Mesenchymal stem cell (in vitro differentiated cells and primary cell): Measurements from ENCODE around the gene PHIP.

Experiments used
- DNase-seq: peaks from one replicate; pipeline ENCODE4 v3.0.0-alpha.2; 2013
- H2AFZ ChIP-seq: one replicate; pipeline ENCODE4 v1.6.1; 2013; ENCODE audit warnings: low read depth, mild to moderate bottlenecking, control low read depth, inconsistent platforms, low read length, moderate library complexity
- H2AK5ac ChIP-seq: 2 replicates; pipeline ENCODE4 v1.6.1; 2013; ENCODE audit warnings: low read length, moderate library complexity, mild to moderate bottlenecking, inconsistent platforms; ENCODE audit not compliant: severe bottlenecking
- H2BK120ac ChIP-seq: one replicate; pipeline ENCODE4 v1.6.1; 2013; ENCODE audit warnings: low read depth, mild to moderate bottlenecking, inconsistent platforms, low read length, moderate library complexity
- H2BK12ac ChIP-seq, 2 experiments: one replicate each; pipeline ENCODE4 v1.6.1; 2013; ENCODE audit warnings: inconsistent platforms in 2 of 2, low read length in 2 of 2, mild to moderate bottlenecking in 2 of 2, moderate library complexity in 2 of 2, control low read depth in 1 of 2
- H2BK15ac ChIP-seq: one replicate; pipeline ENCODE4 v1.6.1; 2013; ENCODE audit warnings: mild to moderate bottlenecking, low read depth, inconsistent platforms; ENCODE audit not compliant: poor library complexity, severe bottlenecking
- H2BK5ac ChIP-seq: 2 replicates; pipeline ENCODE4 v1.6.1; 2013; ENCODE audit warnings: low read depth, mild to moderate bottlenecking, low read length, control low read depth, inconsistent platforms; ENCODE audit not compliant: poor library complexity, severe bottlenecking
- H3K14ac ChIP-seq, 2 experiments: one replicate each; pipeline ENCODE4 v1.6.1; 2013; ENCODE audit warnings: inconsistent platforms in 2 of 2, low read length in 2 of 2, control low read depth in 1 of 2, mild to moderate bottlenecking in 1 of 2, moderate library complexity in 1 of 2
- H3K18ac ChIP-seq, 2 experiments: one replicate each; pipeline ENCODE4 v1.6.1; 2013; ENCODE audit warnings: inconsistent platforms in 2 of 2, low read length in 2 of 2, control low read depth in 1 of 2, low read depth in 1 of 2, mild to moderate bottlenecking in 1 of 2
- H3K23ac ChIP-seq, 2 experiments: one replicate each; pipeline ENCODE4 v1.6.1; 2013; ENCODE audit warnings: inconsistent platforms in 2 of 2, low read length in 2 of 2, mild to moderate bottlenecking in 2 of 2, moderate library complexity in 2 of 2, control low read depth in 1 of 2
- H3K27ac ChIP-seq: 2 replicates; pipeline ENCODE4 v1.5.1; 2013; ENCODE audit warnings: mild to moderate bottlenecking, moderate library complexity, low read length, control low read depth, inconsistent platforms; ENCODE audit not compliant: poor library complexity, severe bottlenecking
- H3K27me3 ChIP-seq, 2 experiments: 2 replicates each; pipeline versions ENCODE4 v1.6.1 to v1.7.0; 2013; ENCODE audit warnings: low read length in 2 of 2, mild to moderate bottlenecking in 2 of 2, moderate library complexity in 2 of 2, control low read depth in 1 of 2, inconsistent platforms in 1 of 2; ENCODE audit not compliant: control insufficient read depth in 1 of 2, insufficient read depth in 1 of 2
- H3K36me3 ChIP-seq, 2 experiments: 2 replicates each; pipeline versions ENCODE4 v1.6.1 to v1.7.0; 2013; ENCODE audit warnings: low read length in 2 of 2, control low read depth in 1 of 2, inconsistent platforms in 1 of 2, low read depth in 1 of 2, mild to moderate bottlenecking in 1 of 2; ENCODE audit not compliant: insufficient read depth in 2 of 2, control insufficient read depth in 1 of 2
- H3K4ac ChIP-seq, 2 experiments: one replicate each; pipeline ENCODE4 v1.6.1; 2013; ENCODE audit warnings: inconsistent platforms in 2 of 2, low read length in 2 of 2, mild to moderate bottlenecking in 2 of 2, moderate library complexity in 2 of 2, control low read depth in 1 of 2, low read depth in 1 of 2
- H3K4me1 ChIP-seq: 2 replicates; pipeline ENCODE4 v1.6.1; 2013; ENCODE audit warnings: low read depth, low read length, control low read depth; ENCODE audit not compliant: control insufficient read depth, insufficient read depth
- H3K4me2 ChIP-seq: 2 replicates; pipeline ENCODE4 v1.6.1; 2013; ENCODE audit warnings: low read length, mild to moderate bottlenecking, inconsistent platforms; ENCODE audit not compliant: poor library complexity, severe bottlenecking
- H3K4me3 ChIP-seq, 2 experiments: 2 replicates each; pipeline versions ENCODE4 v1.5.1 to v1.7.0; 2013; ENCODE audit warnings: low read length in 2 of 2, mild to moderate bottlenecking in 2 of 2, control low read depth in 1 of 2, low read depth in 1 of 2; ENCODE audit not compliant: insufficient read depth in 1 of 2
- H3K79me1 ChIP-seq: replicated peaks from 2 replicates; pipeline ENCODE4 v1.6.1; 2013; ENCODE audit warnings: mild to moderate bottlenecking, control low read depth, low read length, inconsistent platforms; ENCODE audit not compliant: poor library complexity, severe bottlenecking
- H3K9ac ChIP-seq: 2 replicates; pipeline ENCODE4 v1.7.0; 2013; ENCODE audit warnings: mild to moderate bottlenecking, low read length, moderate library complexity
- H3K9me3 ChIP-seq: 2 replicates; pipeline ENCODE4 v1.7.0; 2013; ENCODE audit warnings: mild to moderate bottlenecking, low read length; ENCODE audit not compliant: control insufficient read depth
- H4K8ac ChIP-seq: one replicate; pipeline ENCODE4 v1.6.1; 2013; ENCODE audit warnings: inconsistent platforms, mild to moderate bottlenecking, low read length, moderate library complexity
- H4K91ac ChIP-seq: one replicate; pipeline ENCODE4 v1.6.1; 2013; ENCODE audit warnings: mild to moderate bottlenecking, low read length, inconsistent platforms
- WGBS: methylation state at CpG from one replicate; pipeline ENCODE4 v1.1.7; 2013; ENCODE audit warnings: mixed read lengths; 5-methylcytosine and 5-hydroxymethylcytosine counted together

The PHIP gene

DNA sequence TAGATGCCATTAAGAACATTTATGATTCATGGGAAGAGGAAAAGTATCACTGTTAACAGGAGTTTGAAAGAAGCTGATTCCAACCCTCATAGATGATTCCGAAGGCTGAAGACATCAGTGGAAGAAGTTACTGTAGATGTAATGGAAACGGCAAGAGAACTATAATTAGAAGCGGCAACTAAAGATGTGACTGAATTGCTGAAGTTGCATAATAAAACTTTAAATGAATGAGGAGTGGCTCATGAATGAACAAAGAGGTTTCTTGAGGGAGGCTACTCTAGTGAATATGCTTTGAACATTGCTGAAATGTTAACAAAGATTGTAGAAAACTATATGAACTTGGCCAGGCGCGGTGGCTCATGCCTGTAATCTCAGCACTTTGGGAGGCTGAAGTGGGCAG, 84.1 kb downstream of the PHIP start:
- Histone ChIP-seq H3K9me3 (peaks cover 11% of the 10 kb centered on the region), H2BK15ac (no peak overlapping the region)
- WGBS: 98% methylated on average over 5 of the region's 5 CpGs

GRCh38 chr6:78989191-78989590, 88.9 kb downstream of the PHIP start:
- H3K4me3 ChIP-seq: no peak overlapping the region
- WGBS: 88% methylated on average over 2 of the region's 2 CpGs
- no peaks in the 10 kb centered on the region for H3K4me1 ChIP-seq
- H3K23ac ChIP-seq: no peak overlapping the region
- H2AFZ ChIP-seq: no peak overlapping the region
- no peak overlapping the region for H2BK15ac ChIP-seq
- H2BK12ac ChIP-seq: no peak overlapping the region
- H2AK5ac ChIP-seq: no peak overlapping the region
- no peak overlapping the region for H2BK120ac ChIP-seq
- peaks cover 9% of the 10 kb centered on the region for H3K79me1 ChIP-seq
- H3K18ac ChIP-seq: no peak overlapping the region
- no peak overlapping the region for H4K8ac ChIP-seq
- no peaks in the 10 kb centered on the region for H3K27me3 ChIP-seq
- no peak overlapping the region for H3K4ac ChIP-seq
- peaks cover 11% of the 10 kb centered on the region for H3K9me3 ChIP-seq
- no peak overlapping the region for H4K91ac ChIP-seq
- DNase-seq: no peak
- no peak overlapping the region for H3K9ac ChIP-seq
- no peak overlapping the region for H3K4me2 ChIP-seq
- no peak overlapping the region for H2BK5ac ChIP-seq
- H3K14ac ChIP-seq: no peak overlapping the region
- no peak overlapping the region for H3K27ac ChIP-seq
- H3K36me3 ChIP-seq: peaks cover 8 to 90% of the 10 kb centered on the region in 2 experiments

More for the DNA sequence above, 84.1 kb downstream of the PHIP start:
- no peak overlapping the region for H3K23ac ChIP-seq
- H4K91ac ChIP-seq: no peak overlapping the region
- peaks cover 13 to 88% of the 10 kb centered on the region in 2 experiments for H3K36me3 ChIP-seq
- no peak overlapping the region for H3K4ac ChIP-seq
- H3K4me1 ChIP-seq: no peaks in the 10 kb centered on the region
- no peak overlapping the region for H2BK5ac ChIP-seq
- H3K4me3 ChIP-seq: no peak overlapping the region
- no peak overlapping the region for H4K8ac ChIP-seq
- H3K27me3 ChIP-seq: no peaks in the 10 kb centered on the region
- no peak for DNase-seq
- no peak overlapping the region for H2AK5ac ChIP-seq
- H2BK120ac ChIP-seq: no peak overlapping the region
- no peak overlapping the region for H2BK12ac ChIP-seq
- no peak overlapping the region for H2AFZ ChIP-seq
- no peak overlapping the region for H3K14ac ChIP-seq
- no peak overlapping the region for H3K4me2 ChIP-seq
- peaks cover 10% of the 10 kb centered on the region for H3K79me1 ChIP-seq
- H3K9ac ChIP-seq: no peak overlapping the region
- no peak overlapping the region for H3K27ac ChIP-seq
- no peak overlapping the region for H3K18ac ChIP-seq

GRCh38 chr6:78986161-78986560, 91.9 kb downstream of the PHIP start:
- no CpG with 5 or more reads among the region's 1 CpG for WGBS
- no peak overlapping the region for H2BK12ac ChIP-seq
- no peak overlapping the region for H2BK15ac ChIP-seq
- no peaks in the 10 kb centered on the region for H3K27me3 ChIP-seq
- no peak overlapping the region for H3K27ac ChIP-seq
- DNase-seq: no peak
- no peaks in the 10 kb centered on the region for H3K9me3 ChIP-seq
- H2BK5ac ChIP-seq: no peak overlapping the region
- H3K14ac ChIP-seq: no peak overlapping the region
- no peak overlapping the region for H3K4ac ChIP-seq
- H4K8ac ChIP-seq: no peak overlapping the region
- H3K4me1 ChIP-seq: no peaks in the 10 kb centered on the region
- H3K4me3 ChIP-seq: no peak overlapping the region
- H3K23ac ChIP-seq: no peak overlapping the region
- no peak overlapping the region for H3K4me2 ChIP-seq
- H3K9ac ChIP-seq: no peak overlapping the region
- no peak overlapping the region for H2AK5ac ChIP-seq
- H3K79me1 ChIP-seq: peaks cover 4% of the 10 kb centered on the region
- no peak overlapping the region for H4K91ac ChIP-seq
- H2AFZ ChIP-seq: no peak overlapping the region
- H2BK120ac ChIP-seq: no peak overlapping the region
- H3K36me3 ChIP-seq: peaks cover 7 to 97% of the 10 kb centered on the region in 2 experiments
- no peak overlapping the region for H3K18ac ChIP-seq

DNA sequence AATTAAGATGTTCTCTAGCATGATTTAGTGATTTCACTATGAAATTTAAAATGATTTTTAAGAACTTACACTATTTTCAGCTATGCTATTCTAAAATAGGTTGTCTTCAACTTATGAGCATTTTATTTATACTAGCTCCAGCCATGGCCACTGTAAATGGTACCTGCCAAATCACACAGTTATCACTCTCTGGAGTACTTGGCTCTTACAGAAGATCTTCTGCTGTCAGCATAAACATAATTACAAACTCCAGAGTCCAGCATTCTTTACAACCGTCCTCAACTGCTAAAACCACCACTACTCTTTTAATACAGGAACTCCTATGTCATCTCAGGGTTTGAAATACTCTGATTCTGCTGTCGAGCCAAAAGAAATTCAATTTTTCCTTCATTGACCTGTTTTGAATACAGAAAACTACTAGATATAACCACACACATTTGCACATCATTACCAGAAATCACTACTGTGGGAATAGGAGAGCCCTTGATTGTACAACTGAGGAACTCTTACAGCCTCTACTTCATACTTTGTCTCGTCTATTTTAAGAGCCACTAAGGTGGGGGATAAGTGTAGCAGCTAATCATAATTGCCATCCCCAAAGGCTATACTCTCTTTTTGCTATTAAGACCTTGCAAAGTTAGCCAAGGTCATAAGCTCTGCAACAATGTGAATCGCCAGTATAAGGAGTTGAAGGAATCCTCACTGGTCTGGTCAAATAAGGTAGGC, 93.7 kb downstream of the PHIP start:
- Histone ChIP-seq H2AFZ (no peak overlapping the region), H3K4ac (no peak overlapping the region), H2AK5ac (no peak overlapping the region), H2BK5ac (no peak overlapping the region), H3K27me3 (no peaks in the 10 kb centered on the region), H3K14ac (no peak overlapping the region), H2BK12ac (no peak overlapping the region), H2BK15ac (no peak overlapping the region), H3K9ac (no peak overlapping the region), H3K9me3 (no peaks in the 10 kb centered on the region), H3K18ac (no peak overlapping the region), H4K8ac (no peak overlapping the region), H3K36me3 (peaks cover 7 to 95% of the 10 kb centered on the region in 2 experiments), H3K23ac (no peak overlapping the region), H3K4me3 (no peak overlapping the region), H3K79me1 (peaks cover 5% of the 10 kb centered on the region), H3K27ac (no peak overlapping the region), H2BK120ac (no peak overlapping the region), H3K4me2 (no peak overlapping the region), H4K91ac (no peak overlapping the region), H3K4me1 (no peaks in the 10 kb centered on the region)
- WGBS: 58% methylated on average over 2 of the region's 4 CpGs
- no peak for DNase-seq
